MM.1S (cell line): ENCODE data around the gene DISC1.

Experiments used
- CTCF ChIP-seq: fragments of 300-600 bp; sonication (generic); IDR thresholded peaks from 2 replicates; pipeline ENCODE4 v1.5.1; 2016; ENCODE audit warnings: antibody characterized with exemption, low read length, mixed read lengths
- EZH2 ChIP-seq: fragments of 300-600 bp; sonication (generic); optimal IDR thresholded peaks from 2 replicates; pipeline ENCODE3; 2017; ENCODE audit warnings: low read depth, mild to moderate bottlenecking, antibody characterized with exemption, low read length, mixed read lengths

GRCh38 chr1:231723146-231723545 lies 96.6 kb downstream of the DISC1 start:
- TF ChIP-seq CTCF (no peak), EZH2 (no peak)
